Measurements from ENCODE around the gene CRYGB.

The CRYGB gene

GRCh38 chr2:208112969-208113368, 33.0 kb downstream of the CRYGB start:
- TF ChIP-seq FOXP2 (optimal IDR thresholded peaks at IDR 0.05; ENCODE audit: borderline replicate concordance, extremely low read depth, extremely low read length, insufficient read depth) = no peak
- no peak for TF ChIP-seq SIN3A (IDR thresholded peaks at IDR 0.05; ENCODE audit: borderline replicate concordance, insufficient read depth, low read length)
- TF ChIP-seq TAF1 (IDR thresholded peaks at IDR 0.05; ENCODE audit: borderline replicate concordance, insufficient read depth, low read length) = no peak
- no peak for TF ChIP-seq POLR2AphosphoS5 (IDR thresholded peaks at IDR 0.05; ENCODE audit: low read depth, low read length)
- TF ChIP-seq REST (IDR thresholded peaks at IDR 0.05; ENCODE audit: insufficient read depth in 1 of 2, low read depth in 2 of 2, low read length in 2 of 2) = no peak

- TF ChIP-seq FOXP2 (optimal IDR thresholded peaks at IDR 0.05; ENCODE audit: borderline replicate concordance, extremely low read depth, extremely low read length, insufficient read depth) (no peak), REST (IDR thresholded peaks at IDR 0.05; ENCODE audit: insufficient read depth in 1 of 2, low read depth in 2 of 2, low read length in 2 of 2) (no peak), POLR2AphosphoS5 (IDR thresholded peaks at IDR 0.05; ENCODE audit: low read depth, low read length) (no peak), TAF1 (IDR thresholded peaks at IDR 0.05; ENCODE audit: borderline replicate concordance, insufficient read depth, low read length) (no peak), SIN3A (IDR thresholded peaks at IDR 0.05; ENCODE audit: borderline replicate concordance, insufficient read depth, low read length) (no peak)
These were observed 42.3 kb downstream of the CRYGB start for GRCh38 chr2:208103616-208104015.

- no peak for TF ChIP-seq SIN3A (IDR thresholded peaks at IDR 0.05; ENCODE audit: borderline replicate concordance, insufficient read depth, low read length)
- no peak for TF ChIP-seq TAF1 (IDR thresholded peaks at IDR 0.05; ENCODE audit: borderline replicate concordance, insufficient read depth, low read length)
- no peak for TF ChIP-seq REST (IDR thresholded peaks at IDR 0.05; ENCODE audit: insufficient read depth in 1 of 2, low read depth in 2 of 2, low read length in 2 of 2)
- no peak for TF ChIP-seq POLR2AphosphoS5 (IDR thresholded peaks at IDR 0.05; ENCODE audit: low read depth, low read length)
- no peak for TF ChIP-seq FOXP2 (optimal IDR thresholded peaks at IDR 0.05; ENCODE audit: borderline replicate concordance, extremely low read depth, extremely low read length, insufficient read depth)
These were observed 44.0 kb downstream of the CRYGB start for GRCh38 chr2:208101716-208102631.

- TF ChIP-seq POLR2AphosphoS5 (IDR thresholded peaks at IDR 0.05; ENCODE audit: low read depth, low read length) = no peak
- TF ChIP-seq TAF1 (IDR thresholded peaks at IDR 0.05; ENCODE audit: borderline replicate concordance, insufficient read depth, low read length) = no peak
- TF ChIP-seq FOXP2 (optimal IDR thresholded peaks at IDR 0.05; ENCODE audit: borderline replicate concordance, extremely low read depth, extremely low read length, insufficient read depth) = no peak
- no peak for TF ChIP-seq SIN3A (IDR thresholded peaks at IDR 0.05; ENCODE audit: borderline replicate concordance, insufficient read depth, low read length)
- TF ChIP-seq REST (IDR thresholded peaks at IDR 0.05; ENCODE audit: insufficient read depth in 1 of 2, low read depth in 2 of 2, low read length in 2 of 2) = no peak
These were observed 46.1 kb downstream of the CRYGB start for GRCh38 chr2:208099682-208100470.
